Measurements from ENCODE around the gene SELE. TPM values are rescaled to one million over a fixed set of nuclear protein-coding genes. Genes with fewer than 3 reads are reported as not detected.
"Not testable (repeated sequence)": the region's sequence is repeated elsewhere in the genome, so short reads cannot be mapped to it uniquely, and the experiment has no call there.

Gene SELE
- polyA plus RNA-seq, 3 donors: not detected

DNA sequence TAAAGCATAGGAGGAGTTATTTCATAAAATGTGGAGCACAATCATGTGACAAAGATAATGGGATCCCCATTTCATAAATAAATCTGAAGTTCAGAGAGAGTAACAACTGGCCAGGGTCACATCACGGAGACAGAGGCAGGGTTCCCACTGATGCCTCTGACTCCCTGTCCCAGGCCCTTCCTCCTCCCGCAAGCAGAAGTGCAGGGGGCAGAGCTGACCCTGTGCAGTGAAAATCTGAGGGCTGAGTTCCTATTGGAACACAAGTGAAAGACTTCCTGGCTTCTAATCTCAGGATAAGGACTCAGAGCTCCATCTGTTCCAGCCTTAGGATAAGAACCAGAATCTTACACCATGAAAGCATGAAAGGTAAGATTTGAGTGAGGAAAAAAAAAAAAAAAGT lies 44.5 kb downstream of the SELE start:
- intact Hi-C loops (cut with micrococcal nuclease): no loop called here
- Mint-ChIP-seq H3K4me3 (no peak overlapping the region), H3K4me1 (peaks cover 51% of the 10 kb centered on the region)

DNA sequence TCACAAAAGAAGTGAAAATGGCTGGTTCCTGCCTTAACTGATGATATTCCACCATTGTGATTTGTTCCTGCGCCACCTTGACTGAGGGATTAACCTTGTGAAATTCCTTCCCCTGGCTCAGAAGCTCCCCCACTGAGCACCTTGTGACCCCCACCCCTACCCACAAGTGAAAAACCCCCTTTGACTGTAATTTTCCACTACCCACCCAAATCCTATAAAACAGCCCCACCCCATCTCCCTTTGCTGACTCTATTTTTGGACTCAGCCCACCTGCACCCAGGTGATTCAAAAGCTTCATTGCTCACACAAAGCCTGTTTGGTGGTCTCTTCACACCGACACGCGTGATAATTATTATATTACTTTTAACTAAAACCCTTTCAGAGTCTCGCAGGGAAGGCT lies 45.5 kb downstream of the SELE start:
- H3K4me2 ChIP-seq (replicated peaks; ENCODE audit: extremely low read depth, low read length, poor library complexity, severe bottlenecking); H3K4me3 ChIP-seq (replicated peaks in 1 of 3; ENCODE audit: low read depth in 2 of 3, low read length in 3 of 3); H3K9me3 Mint-ChIP-seq; H2AFZ ChIP-seq (ENCODE audit: insufficient read depth, low read depth, low read length, poor library complexity, severe bottlenecking); H3K79me2 ChIP-seq (ENCODE audit: insufficient read depth, low read length); H3K9ac ChIP-seq (ENCODE audit: insufficient read depth, low read length, poor library complexity, severe bottlenecking); H3K9me3 ChIP-seq (replicated peaks in 1 of 2; ENCODE audit: control insufficient read depth in 1 of 2, insufficient read depth in 1 of 2, low read length in 2 of 2); H3K27me3 ChIP-seq (ENCODE audit: control insufficient read depth in 2 of 2, insufficient read depth in 2 of 2, low read length in 2 of 2); H4K20me1 ChIP-seq (ENCODE audit: insufficient read depth, low read length); H3K27me3 Mint-ChIP-seq (ENCODE audit: low read depth in 3 of 3); H3K27ac Mint-ChIP-seq; H3K4me3 Mint-ChIP-seq; intact Hi-C loops (cut with micrococcal nuclease); H3K27ac ChIP-seq (ENCODE audit: low read depth in 1 of 2, low read length in 2 of 2); DNase-seq: not testable (repeated sequence)
- H3K36me3 ChIP-seq (replicated peaks in 1 of 2; ENCODE audit: control insufficient read depth in 1 of 2, insufficient read depth in 2 of 2, low read length in 2 of 2): peaks cover 10 to 19% of the 10 kb centered on the region in 2 donors
- WGBS (ENCODE audit: insufficient coverage): 100% methylated on average over 1 of the region's 5 CpGs
- peaks cover 38 to 39% of the 10 kb centered on the region in 2 donors for H3K4me1 ChIP-seq (ENCODE audit: control insufficient read depth in 1 of 2, insufficient read depth in 2 of 2, low read length in 2 of 2)
- Mint-ChIP-seq H3K36me3 (peaks cover 28 to 31% of the 10 kb centered on the region in 2 donors), H3K4me1 (peaks cover 40% of the 10 kb centered on the region)

More for the DNA sequence above, 44.5 kb downstream of the SELE start:
- no peak overlapping the region for H3K27ac ChIP-seq (ENCODE audit: low read depth in 1 of 2, low read length in 2 of 2)
- Mint-ChIP-seq H3K9me3 (no peaks in the 10 kb centered on the region), H3K27ac (peak overlapping the region in 5 of 7 donors; percentile 16 to 64 (median 36)), H3K36me3 (peaks cover 38 to 41% of the 10 kb centered on the region in 2 donors), H3K27me3 (ENCODE audit: low read depth in 3 of 3) (no peaks in the 10 kb centered on the region)
- no peak for DNase-seq
- TF ChIP-seq, protein P1, sequence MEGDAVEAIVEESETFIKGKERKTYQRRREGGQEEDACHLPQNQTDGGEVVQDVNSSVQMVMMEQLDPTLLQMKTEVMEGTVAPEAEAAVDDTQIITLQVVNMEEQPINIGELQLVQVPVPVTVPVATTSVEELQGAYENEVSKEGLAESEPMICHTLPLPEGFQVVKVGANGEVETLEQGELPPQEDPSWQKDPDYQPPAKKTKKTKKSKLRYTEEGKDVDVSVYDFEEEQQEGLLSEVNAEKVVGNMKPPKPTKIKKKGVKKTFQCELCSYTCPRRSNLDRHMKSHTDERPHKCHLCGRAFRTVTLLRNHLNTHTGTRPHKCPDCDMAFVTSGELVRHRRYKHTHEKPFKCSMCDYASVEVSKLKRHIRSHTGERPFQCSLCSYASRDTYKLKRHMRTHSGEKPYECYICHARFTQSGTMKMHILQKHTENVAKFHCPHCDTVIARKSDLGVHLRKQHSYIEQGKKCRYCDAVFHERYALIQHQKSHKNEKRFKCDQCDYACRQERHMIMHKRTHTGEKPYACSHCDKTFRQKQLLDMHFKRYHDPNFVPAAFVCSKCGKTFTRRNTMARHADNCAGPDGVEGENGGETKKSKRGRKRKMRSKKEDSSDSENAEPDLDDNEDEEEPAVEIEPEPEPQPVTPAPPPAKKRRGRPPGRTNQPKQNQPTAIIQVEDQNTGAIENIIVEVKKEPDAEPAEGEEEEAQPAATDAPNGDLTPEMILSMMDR (IDR thresholded peaks at IDR 0.05): no peak
- H3K27me3 ChIP-seq (ENCODE audit: control insufficient read depth in 2 of 2, insufficient read depth in 2 of 2, low read length in 2 of 2): no peaks in the 10 kb centered on the region
- peaks cover 44 to 45% of the 10 kb centered on the region in 2 donors for H3K4me1 ChIP-seq (ENCODE audit: control insufficient read depth in 1 of 2, insufficient read depth in 2 of 2, low read length in 2 of 2)
- no peaks in the 10 kb centered on the region for H4K20me1 ChIP-seq (ENCODE audit: insufficient read depth, low read length)
- H3K4me2 ChIP-seq (replicated peaks; ENCODE audit: extremely low read depth, low read length, poor library complexity, severe bottlenecking): no peak overlapping the region
- no peak overlapping the region for H3K9ac ChIP-seq (ENCODE audit: insufficient read depth, low read length, poor library complexity, severe bottlenecking)
- H3K9me3 ChIP-seq (replicated peaks in 1 of 2; ENCODE audit: control insufficient read depth in 1 of 2, insufficient read depth in 1 of 2, low read length in 2 of 2): no peaks in the 10 kb centered on the region
- peaks cover 2% of the 10 kb centered on the region for H3K79me2 ChIP-seq (ENCODE audit: insufficient read depth, low read length)
- H3K36me3 ChIP-seq (replicated peaks in 1 of 2; ENCODE audit: control insufficient read depth in 1 of 2, insufficient read depth in 2 of 2, low read length in 2 of 2): peaks cover 10 to 19% of the 10 kb centered on the region in 2 donors
- 63% methylated on average over 1 of the region's 2 CpGs for WGBS (ENCODE audit: insufficient coverage)
- peak overlapping the region; percentile 6 for H2AFZ ChIP-seq (ENCODE audit: insufficient read depth, low read depth, low read length, poor library complexity, severe bottlenecking)
- H3K4me3 ChIP-seq (replicated peaks in 1 of 3; ENCODE audit: low read depth in 2 of 3, low read length in 3 of 3): no peak overlapping the region

All from CD14-positive monocyte (primary cell).